GM19025 (cell line): ENCODE results near the gene RFX6.
"Not testable (repeated sequence)": the region's sequence is repeated elsewhere in the genome, so short reads cannot be mapped to it uniquely, and the experiment has no call there.

Source experiments
- ATAC-seq: cut with Tn5 transposase; IDR thresholded peaks from one replicate; pipeline ENCODE4 v1.9.1; 2021; ENCODE audit warnings: mild to moderate bottlenecking, low read depth, moderate library complexity; ENCODE audit not compliant: unreplicated experiment

Gene RFX6, protein sequence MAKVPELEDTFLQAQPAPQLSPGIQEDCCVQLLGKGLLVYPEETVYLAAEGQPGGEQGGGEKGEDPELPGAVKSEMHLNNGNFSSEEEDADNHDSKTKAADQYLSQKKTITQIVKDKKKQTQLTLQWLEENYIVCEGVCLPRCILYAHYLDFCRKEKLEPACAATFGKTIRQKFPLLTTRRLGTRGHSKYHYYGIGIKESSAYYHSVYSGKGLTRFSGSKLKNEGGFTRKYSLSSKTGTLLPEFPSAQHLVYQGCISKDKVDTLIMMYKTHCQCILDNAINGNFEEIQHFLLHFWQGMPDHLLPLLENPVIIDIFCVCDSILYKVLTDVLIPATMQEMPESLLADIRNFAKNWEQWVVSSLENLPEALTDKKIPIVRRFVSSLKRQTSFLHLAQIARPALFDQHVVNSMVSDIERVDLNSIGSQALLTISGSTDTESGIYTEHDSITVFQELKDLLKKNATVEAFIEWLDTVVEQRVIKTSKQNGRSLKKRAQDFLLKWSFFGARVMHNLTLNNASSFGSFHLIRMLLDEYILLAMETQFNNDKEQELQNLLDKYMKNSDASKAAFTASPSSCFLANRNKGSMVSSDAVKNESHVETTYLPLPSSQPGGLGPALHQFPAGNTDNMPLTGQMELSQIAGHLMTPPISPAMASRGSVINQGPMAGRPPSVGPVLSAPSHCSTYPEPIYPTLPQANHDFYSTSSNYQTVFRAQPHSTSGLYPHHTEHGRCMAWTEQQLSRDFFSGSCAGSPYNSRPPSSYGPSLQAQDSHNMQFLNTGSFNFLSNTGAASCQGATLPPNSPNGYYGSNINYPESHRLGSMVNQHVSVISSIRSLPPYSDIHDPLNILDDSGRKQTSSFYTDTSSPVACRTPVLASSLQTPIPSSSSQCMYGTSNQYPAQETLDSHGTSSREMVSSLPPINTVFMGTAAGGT

DNA sequence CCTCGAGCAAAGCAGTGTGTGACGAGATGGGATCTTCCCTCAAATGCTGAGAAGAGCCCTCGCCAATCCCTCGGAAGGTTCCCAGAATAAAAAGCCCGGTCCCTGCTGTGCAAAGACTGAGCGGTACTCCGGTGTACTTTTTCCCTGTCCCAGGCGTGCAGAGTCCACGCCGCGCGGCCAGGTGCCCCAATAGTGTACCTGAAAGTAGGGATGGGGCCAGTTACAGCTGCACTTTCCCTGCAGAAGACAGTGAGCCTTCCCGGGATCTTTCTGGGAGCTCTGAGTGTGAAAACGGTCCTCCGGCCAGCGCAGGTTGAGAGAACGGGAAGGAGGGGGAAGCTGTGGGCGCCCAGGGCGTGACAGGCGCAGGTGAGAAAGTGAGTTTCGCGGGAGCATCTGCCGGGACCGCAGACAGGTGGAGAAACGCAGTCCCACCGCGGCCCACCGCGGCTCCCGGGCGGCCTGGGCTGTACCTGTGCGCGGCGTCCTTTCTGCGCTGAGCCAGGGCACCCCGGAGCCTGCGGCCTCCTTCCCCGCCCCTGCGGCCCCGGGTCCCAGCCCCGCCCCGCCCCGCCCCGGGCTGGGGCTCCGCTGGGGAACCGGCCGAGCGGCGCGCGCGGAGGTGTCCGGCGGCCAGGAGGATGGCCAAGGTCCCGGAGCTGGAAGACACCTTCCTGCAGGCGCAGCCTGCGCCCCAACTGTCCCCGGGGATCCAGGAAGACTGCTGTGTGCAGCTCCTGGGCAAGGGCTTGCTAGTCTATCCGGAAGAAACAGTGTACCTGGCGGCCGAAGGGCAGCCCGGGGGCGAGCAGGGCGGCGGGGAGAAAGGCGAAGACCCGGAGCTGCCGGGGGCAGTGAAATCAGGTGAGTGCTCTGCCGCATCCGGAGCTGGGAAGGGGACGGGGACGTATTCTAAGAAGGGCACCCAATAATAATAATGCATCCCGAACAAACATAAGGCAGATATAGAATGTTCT lies at the start of gene RFX6:
Gene RFX6, plus strand, starts transcription at position 608 of the 977 bp plus-strand sequence. Its CDS starts 34 bp downstream, at position 642.
- ATAC-seq = no peak

DNA sequence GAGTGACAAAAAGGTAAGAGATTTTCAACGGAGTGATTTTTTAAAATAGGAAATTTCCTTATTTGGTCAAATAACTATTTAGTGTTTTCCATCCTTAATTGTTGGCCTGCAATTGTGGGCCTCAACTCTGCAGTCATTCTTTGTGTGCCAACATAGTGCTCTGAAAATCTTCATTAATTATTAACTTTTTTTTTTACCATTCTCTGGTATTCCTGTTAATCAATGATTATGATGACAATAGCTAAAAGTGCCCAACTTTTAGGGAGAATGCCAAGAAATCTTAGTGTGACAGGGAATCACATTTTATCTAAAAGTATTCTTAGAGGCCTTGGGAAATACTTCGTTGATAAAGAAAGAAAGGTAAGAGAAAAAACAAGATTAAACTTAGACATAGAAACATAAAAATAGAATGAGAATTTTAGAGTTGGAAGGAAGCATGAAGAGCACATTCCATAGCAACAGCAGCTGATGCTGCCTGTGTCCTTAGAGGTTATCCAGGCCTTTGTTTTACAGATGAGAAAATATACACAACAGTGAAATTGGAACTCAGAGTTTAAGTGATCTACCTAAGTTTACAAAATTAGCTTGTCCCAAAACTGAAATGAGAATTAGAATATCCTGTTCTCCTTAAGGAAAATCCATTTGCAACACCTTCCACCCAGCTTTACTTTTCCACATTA lies 49.3 kb upstream of the RFX6 start:
- ATAC-seq = no peak

DNA sequence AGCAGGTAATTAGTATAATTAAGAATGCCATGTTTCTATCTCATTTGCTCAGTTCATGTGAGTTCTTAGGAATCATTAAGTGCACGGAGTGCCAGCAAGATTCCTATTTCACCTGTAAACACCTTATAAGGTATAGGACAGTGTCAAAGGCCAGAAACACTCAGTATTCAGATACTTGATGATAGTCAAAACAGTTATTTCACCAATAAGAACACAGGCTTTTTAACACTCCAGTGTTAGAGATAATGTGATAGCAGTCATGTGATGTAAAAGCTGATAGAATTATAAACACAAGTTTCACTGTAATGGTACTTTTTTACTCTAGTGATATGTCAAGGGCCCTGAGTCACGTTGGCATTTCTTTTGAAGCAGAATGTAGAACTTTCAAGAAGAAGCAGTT lies 48.1 kb upstream of the RFX6 start, which contains the start of gene GPRC6A:
Gene GPRC6A, minus strand, starts transcription at position 101 of the 400 bp plus-strand sequence. Its CDS starts 70 bp downstream, at position 31.
- ATAC-seq = no peak

DNA sequence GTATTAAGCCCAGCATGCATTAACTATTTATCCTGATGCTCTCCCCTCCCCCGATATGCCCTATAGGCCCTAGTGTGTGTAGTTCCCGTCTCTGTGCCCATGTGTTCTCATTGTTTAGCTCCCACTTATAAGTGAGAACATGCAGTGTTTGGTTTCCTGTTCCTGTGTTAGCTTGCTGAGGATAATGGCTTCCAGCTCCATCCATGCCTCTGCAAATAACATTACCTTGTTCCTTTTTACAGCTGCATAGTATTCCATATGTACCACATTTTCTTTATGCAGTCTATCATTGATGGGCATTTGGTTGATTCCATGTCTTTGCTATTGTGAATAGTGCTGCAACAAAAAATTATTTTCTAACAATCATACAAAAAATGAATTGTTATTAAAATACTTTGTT lies 42.5 kb upstream of the RFX6 start:
- not testable (repeated sequence) for ATAC-seq

DNA sequence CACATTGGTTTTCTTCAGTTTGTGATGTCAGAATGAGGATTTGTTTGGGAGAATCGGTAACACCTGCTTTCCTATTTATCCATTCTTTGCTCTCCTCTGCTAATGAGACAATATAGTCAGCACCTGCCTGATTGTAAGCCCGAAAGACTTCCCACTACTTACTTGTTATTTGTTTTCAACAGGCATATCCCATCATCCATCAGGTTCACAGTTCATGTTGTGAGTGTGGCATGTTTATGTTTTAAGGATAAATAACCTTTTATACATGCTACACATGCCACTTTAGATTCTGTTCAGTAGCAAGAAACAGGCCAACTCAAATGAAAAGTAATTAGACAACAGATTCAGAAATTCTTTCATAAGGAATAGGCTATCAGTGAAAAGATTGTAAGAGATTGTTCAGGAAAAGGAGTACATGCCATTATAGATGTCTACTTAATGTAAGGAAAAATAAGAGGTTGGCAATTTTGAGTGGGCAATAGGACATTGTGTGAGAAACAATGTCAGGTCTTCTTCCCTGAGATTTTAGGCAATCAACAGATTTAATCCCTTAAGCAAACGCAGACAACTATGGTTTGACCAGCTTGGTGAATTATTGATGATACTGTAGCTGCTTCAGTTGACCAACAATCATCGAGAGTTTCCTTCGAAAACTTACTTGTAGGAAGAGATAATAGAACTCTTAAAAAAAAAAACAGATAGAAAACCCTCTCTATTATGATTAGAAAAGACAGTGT lies 40.3 kb upstream of the RFX6 start:
- ATAC-seq = no peak

DNA sequence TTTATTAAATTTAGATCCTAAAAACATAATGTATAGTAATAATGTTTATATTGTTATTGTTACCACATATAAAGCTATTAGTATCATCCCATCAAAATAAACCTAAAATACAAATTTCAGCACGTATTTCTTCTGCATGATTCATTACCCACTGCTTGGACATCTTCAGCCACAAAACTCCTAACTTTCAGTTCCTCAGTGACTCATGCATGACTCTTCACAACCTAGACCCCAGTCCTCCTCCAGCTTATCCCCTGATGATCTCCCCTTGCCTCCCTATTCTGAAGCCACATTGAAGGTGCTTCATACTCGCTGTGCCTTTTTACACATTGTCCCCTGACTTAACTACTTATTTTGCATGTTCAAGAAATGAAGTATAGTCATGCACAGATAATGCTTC lies 37.0 kb upstream of the RFX6 start:
- ATAC-seq = no peak

DNA sequence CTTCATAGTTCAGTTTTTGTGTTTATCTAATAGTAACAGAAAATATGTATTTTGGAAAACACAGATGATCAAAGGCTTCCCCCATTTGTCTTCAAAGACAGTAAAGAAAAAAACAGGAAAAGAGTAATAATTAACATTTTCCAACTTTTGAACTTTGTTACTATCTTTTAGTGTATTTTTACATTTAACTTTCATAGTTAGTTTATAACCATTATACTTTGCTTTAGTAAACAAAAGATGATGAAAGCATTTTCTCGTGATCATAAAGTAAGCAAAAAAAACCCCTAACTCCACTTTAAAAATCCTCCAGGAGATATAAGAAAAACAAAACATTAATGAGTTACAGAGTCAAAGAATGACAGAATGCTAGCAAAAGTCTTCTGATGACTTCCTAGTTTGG lies 34.6 kb upstream of the RFX6 start:
- ATAC-seq = no peak

DNA sequence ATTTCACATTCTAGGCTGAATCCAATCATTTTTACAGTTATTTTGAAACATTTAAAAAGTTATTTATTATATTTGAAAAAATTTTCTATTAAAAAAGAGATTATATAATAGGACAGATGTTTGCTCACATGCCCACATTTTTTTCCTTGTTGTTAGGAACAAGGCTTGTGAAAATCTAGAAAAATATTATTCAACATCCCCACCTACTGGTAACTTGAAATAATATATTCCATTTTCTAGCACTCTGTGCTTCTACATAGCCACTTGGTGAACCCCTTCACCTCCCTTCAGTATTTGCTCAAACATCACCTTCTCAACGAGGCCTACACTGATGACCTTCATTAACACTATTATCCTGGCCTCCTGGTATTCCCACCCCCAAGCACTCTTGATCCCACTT lies 29.8 kb upstream of the RFX6 start:
- no peak for ATAC-seq

DNA sequence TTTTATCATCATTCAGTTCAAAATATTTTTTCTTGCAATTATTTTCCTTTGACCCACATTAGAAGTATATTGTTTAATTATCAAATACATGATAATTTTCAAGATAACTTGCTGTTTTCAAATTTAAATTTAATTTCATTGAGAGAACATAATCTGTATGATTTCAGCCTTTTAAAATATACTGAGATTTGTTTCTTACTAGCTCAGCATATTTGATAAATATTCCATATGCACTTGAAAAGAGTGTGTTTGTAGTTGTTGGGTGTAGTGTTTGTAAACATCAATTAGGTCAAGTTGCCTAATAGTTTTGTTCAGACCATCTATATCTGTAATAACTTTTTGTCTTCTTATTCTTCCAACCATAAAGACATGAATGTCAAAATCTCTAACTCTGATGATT lies 19.0 kb upstream of the RFX6 start:
- ATAC-seq = no peak

DNA sequence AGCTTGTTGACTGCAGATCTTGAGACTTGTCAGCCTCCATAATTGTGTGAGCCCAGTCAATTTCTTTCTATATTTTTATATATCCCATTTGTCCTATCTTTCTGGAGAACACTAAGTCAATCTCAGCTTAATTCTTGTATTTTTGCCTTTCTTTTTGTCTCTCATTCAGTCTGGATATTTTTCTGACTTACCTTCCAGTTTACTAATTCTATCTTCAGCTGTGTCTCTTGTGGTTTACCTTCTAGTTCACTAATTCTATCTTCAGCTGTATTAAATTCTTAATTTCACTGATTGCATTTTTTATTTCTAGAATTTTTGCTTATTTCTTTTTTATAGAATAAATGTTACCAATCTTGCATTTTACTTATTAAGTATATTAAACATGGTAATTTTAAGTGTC lies 17.8 kb upstream of the RFX6 start:
- ATAC-seq = no peak

DNA sequence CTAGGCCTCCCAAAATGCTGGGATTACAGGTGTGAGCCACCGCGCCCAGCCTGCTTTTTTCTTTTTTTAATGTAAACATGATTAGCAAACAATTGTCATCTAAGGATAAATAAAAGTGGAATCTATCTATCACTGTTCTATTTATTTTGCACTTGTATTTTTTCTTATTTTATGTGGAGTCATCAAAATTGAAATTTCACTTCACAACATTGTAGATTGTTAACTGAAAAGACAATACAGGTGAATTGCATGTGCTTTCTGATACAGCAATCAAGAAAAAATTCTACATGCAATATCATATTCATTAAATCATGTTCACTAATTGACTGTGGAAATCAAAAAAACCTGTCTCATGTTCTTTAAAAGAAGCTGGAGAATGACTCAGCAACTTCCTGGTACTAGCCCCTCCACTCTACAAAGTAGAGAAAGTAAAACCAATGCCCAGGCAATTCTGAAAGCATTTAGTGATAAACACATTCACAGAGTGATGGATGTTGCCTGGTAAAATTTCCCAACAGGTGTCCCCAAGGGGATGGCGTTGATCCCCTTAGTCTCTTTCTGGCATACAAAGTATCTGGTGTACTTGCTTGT lies 10.7 kb upstream of the RFX6 start:
- peak; percentile 82 for ATAC-seq

DNA sequence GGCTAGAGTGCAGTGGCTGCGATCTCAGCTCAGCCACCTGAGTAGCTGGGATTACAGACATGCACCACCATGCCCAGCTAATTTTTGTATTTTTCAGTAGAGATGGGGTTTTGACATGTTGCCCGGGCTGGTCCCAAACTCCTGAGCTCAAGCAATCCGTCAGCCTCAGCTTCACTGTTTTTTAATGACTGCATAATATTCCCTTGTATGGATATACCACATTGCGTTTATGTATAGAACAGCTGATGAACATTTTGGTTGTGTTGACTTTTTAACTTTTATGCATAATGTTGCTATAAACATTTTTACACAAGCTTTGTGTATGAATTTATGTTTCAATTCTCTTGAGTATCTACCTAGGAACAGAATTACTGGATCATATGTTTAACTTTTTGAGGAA lies 4.3 kb upstream of the RFX6 start:
- no peak for ATAC-seq

DNA sequence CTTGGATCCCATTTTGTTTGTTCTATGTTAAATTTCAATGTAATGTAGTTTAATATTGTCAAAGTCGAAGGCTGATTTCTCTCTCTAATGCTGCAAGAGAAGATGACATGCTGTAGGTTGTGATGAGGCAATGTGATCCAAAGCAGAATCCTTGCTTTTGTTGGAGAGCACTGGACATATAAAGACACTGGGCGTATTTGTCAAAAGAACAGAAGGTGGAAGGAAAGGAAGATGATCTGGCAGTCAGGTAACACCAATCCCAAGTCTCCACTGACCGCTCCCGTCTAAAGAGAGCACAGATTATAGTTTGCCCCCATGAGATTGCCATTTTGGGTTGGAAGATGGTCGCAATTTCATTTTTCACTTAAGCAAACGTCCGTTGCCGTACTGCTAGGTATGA lies 935 bp upstream of the RFX6 start:
- no peak for ATAC-seq

DNA sequence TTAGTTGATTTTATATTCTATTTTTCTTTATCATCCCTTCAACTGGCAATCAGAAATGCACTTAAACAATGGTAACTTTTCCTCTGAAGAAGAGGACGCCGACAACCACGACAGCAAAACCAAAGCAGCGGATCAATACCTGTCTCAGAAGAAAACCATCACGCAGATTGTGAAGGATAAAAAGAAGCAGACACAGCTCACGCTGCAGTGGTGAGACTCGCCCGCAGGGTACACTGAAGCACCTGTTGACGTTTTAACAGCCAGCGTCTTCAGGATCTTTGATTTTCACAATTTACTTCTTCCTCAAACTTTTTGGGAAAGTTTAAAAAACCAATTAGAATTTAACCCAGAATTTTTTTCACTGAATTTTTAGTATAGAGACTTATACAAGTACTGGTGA lies 701 bp downstream of the RFX6 start:
- no peak for ATAC-seq

DNA sequence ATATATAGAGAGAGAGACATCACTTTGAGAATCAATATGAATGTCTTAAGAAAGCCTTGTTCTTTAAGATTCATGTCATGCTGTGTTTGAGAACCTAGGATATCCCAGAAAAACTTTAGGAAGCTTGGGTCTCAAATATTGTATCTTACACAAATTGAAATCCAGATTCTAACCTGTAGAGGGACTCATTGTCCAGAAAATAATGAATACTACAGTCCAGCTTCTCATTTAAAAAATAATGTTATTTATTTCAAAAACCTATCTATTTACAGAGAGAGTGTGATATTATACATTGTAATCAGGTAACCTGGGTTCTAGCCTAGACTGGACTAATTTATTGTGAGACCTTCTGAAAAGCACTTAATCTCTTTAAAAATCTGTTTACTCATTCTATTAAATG lies 4.2 kb downstream of the RFX6 start:
- no peak for ATAC-seq

DNA sequence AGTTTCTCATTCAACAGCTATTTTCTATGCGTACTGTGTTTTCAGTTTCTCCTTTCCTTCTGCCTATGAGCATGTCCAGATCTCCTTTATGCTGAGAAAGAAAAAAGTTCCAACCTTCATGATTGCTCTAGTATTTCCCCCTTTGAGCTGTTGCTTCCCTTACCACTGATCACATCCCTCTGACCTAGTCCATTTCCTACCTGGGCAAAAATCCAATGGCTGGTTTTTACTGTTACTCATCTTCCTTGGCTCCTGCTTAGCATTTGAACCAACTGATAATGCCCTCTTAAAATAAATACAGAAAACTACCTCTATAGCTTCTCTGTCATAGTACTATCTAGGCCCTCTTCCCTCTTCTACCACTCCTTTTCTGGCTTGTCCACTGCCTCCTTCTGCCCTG lies 6.0 kb downstream of the RFX6 start:
- no peak for ATAC-seq

DNA sequence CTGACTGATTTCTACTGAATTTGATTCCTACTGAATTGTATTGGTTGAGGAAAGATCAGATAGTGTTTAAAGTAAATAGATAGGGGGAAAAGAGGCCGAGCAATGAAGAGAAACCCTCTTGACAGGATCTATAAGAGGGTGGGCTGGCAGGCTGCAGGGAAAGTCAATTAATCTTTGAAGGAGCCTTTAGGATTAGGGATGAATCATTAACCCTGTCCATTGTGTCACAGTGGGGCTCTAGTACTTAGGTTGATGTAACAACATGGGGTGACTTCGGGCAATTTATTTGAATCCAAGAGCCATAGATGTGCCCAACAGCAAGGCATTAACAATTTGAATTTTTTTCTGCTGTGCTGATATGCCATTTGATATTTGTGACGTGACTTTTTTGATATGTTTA lies 7.5 kb downstream of the RFX6 start:
- no peak for ATAC-seq

DNA sequence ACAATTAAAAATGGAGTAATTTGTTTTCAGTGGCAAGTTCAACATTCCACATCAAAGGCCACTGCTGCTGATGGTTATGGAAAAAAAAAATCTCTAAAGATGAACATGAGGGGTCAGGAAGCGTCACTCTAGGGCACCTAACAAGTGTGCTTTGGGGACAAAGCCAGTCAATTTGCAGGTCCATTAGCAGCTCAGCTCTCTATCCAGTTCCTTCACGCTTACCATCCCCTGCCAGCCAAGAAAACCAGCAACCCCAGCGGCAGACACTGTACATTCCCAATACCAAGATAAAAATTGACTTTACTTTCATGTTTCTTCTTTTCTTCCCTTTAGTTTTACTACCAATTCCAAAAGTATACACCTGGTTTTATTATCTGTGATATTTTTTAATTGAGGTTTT lies 10.1 kb downstream of the RFX6 start:
- ATAC-seq = no peak

DNA sequence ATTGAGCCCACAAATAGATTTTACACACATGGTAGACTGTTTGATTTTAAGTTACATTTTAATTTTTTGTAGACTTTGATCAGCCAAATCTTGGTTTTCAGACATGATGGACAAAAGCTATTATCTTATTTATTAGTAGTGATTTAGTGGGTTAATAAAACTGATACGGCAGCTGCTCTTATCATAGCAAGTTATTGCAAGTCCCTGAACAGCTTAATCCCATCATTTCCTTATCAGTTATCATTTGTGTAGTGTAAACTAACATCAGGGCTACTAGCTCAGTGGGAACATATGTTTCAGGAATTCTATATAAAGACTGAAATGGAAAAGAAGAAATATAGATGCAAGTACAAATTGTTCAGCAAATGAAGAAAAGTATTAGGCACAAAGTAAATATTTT lies 10.9 kb downstream of the RFX6 start:
- no peak for ATAC-seq
